B cell (primary cell): ENCODE data around the gene FMN2. TPM values are rescaled to one million over a fixed set of nuclear protein-coding genes. Genes with fewer than 3 reads are reported as not detected.

Source experiments
- ATAC-seq: fragments of 200-7000 bp; cut with Tn5 transposase; one replicate; pipeline ENCODE4 v1.10.0; 2021; ENCODE audit warnings: low read depth, mild to moderate bottlenecking, moderate number of reproducible peaks, moderate library complexity
- CTCF ChIA-PET: fragments of 350-600 bp; sonication (Branson Sonifier 250); formaldehyde crosslinking; loops from one replicate; lab custom pipeline; 2021; ENCODE audit warnings: antibody characterized with exemption, inconsistent platforms; lab: Charles Lee
- POLR2A ChIA-PET: fragments of 350-600 bp; sonication (Branson Sonifier 250); formaldehyde crosslinking; loops from one replicate; lab custom pipeline; 2021; ENCODE audit warnings: antibody characterized with exemption; lab: Charles Lee
- DNase-seq: peaks from one replicate; pipeline ENCODE4 v3.0.0; 2013
- H2AFZ ChIP-seq: 2 replicates; pipeline ENCODE4 v1.6.1; 2012; ENCODE audit warnings: mild to moderate bottlenecking, low read depth, low read length; ENCODE audit not compliant: insufficient read depth, poor library complexity, severe bottlenecking
- H3K27ac ChIP-seq, 2 donors: 1 replicate in 1 of 2; 2 replicates in 1 of 2; pipeline ENCODE4 v1.5.1; 2012 to 2013; ENCODE audit warnings: low read length in 2 of 2, mild to moderate bottlenecking in 2 of 2, moderate library complexity in 1 of 2
- H3K27me3 ChIP-seq, 4 experiments: fragments of 200-600 bp in 1 of 4; sonication (generic) in 1 of 4; replicated peaks in 1 of 4; 1 replicate in 2 of 4; 2 replicates in 2 of 4; pipeline versions ENCODE4 v1.6.1 to v1.7.0; 2013 to 2016; ENCODE audit warnings: low read length in 3 of 4, mild to moderate bottlenecking in 2 of 4, mixed read lengths in 1 of 4, moderate library complexity in 1 of 4; ENCODE audit not compliant: insufficient read depth in 4 of 4, control insufficient read depth in 3 of 4; ENCODE audit errors: control extremely low read depth in 1 of 4
- H3K36me3 ChIP-seq, 2 experiments: replicated peaks in 1 of 2; 1 replicate in 1 of 2; 2 replicates in 1 of 2; pipeline versions ENCODE4 v1.6.1 to v1.7.1; 2013; ENCODE audit warnings: low read length in 1 of 2; ENCODE audit not compliant: insufficient read depth in 2 of 2, control insufficient read depth in 1 of 2; ENCODE audit errors: control extremely low read depth in 1 of 2, extremely low read depth in 1 of 2
- H3K4me1 ChIP-seq, 2 donors: fragments of 200-600 bp in 1 of 2; sonication (generic) in 1 of 2; 1 replicate in 1 of 2; 2 replicates in 1 of 2; pipeline versions ENCODE4 v1.5.1 to v1.6.1; 2013 to 2017; ENCODE audit warnings: low read length in 2 of 2; ENCODE audit not compliant: control insufficient read depth in 2 of 2, insufficient read depth in 2 of 2
- H3K4me2 ChIP-seq: replicated peaks from 2 replicates; pipeline ENCODE3; 2012; ENCODE audit warnings: mild to moderate bottlenecking, low read depth, low read length; ENCODE audit not compliant: poor library complexity, severe bottlenecking
- H3K4me3 ChIP-seq, 5 experiments: fragments of 200-600 bp in 1 of 5; sonication (generic) in 1 of 5; 1 replicate in 3 of 5; 2 replicates in 2 of 5; pipeline versions ENCODE4 v1.5.1 to v1.7.0; 2011 to 2016; ENCODE audit warnings: low read length in 4 of 5, mild to moderate bottlenecking in 4 of 5, low read depth in 2 of 5, control low read depth in 1 of 5, moderate library complexity in 1 of 5; ENCODE audit not compliant: insufficient read depth in 1 of 5; ENCODE audit errors: control extremely low read depth in 1 of 5, extremely low read depth in 1 of 5
- H3K79me2 ChIP-seq: fragments of 200-600 bp; sonication (generic); one replicate; pipeline ENCODE4 v1.6.0; 2016; ENCODE audit warnings: low read length; ENCODE audit not compliant: control insufficient read depth, insufficient read depth
- H3K9ac ChIP-seq: fragments of 200-600 bp; sonication (generic); 2 replicates; pipeline ENCODE4 v1.6.1; 2017; ENCODE audit warnings: mild to moderate bottlenecking, low read length, moderate library complexity
- H3K9me3 ChIP-seq, 3 donors: one replicate each; pipeline versions ENCODE4 v1.6.1 to v1.7.1; 2013; ENCODE audit warnings: low read length in 2 of 3; ENCODE audit not compliant: control insufficient read depth in 2 of 3, insufficient read depth in 1 of 3; ENCODE audit errors: control extremely low read depth in 1 of 3
- H4K20me1 ChIP-seq: 2 replicates; pipeline ENCODE4 v1.6.0; 2012; ENCODE audit warnings: mild to moderate bottlenecking, low read length; ENCODE audit not compliant: insufficient read depth, control insufficient read depth, poor library complexity, severe bottlenecking
- H3K27ac Mint-ChIP-seq: one replicate; pipeline ENCODE4 v1.8.0; 2021; ENCODE audit warnings: mixed read lengths
- H3K27me3 Mint-ChIP-seq: one replicate; pipeline ENCODE4 v1.8.0; 2021; ENCODE audit warnings: mixed read lengths
- H3K4me1 Mint-ChIP-seq: one replicate; pipeline ENCODE4 v1.8.0; 2021; ENCODE audit warnings: mixed read lengths
- H3K4me3 Mint-ChIP-seq: one replicate; pipeline ENCODE4 v1.8.0; 2021; ENCODE audit warnings: mixed read lengths
- H3K9me3 Mint-ChIP-seq: one replicate; pipeline ENCODE4 v1.8.0; 2022; ENCODE audit warnings: mixed read lengths; ENCODE audit not compliant: insufficient read depth
- EZH2 ChIP-seq: IDR thresholded peaks from 2 replicates; pipeline ENCODE4 v1.6.1; 2012; ENCODE audit warnings: borderline replicate concordance, low read depth, mild to moderate bottlenecking, moderate library complexity, low read length; ENCODE audit not compliant: insufficient read depth, poor library complexity, severe bottlenecking
- WGBS: methylation state at CpG from one replicate; pipeline ENCODE4 v1.1.5; 2013; ENCODE audit warnings: missing lambda C conversion rate; ENCODE audit not compliant: insufficient coverage; 5-methylcytosine and 5-hydroxymethylcytosine counted together
- intact Hi-C: fragments of 100-400 bp; cut with micrococcal nuclease; formaldehyde crosslinking; loops from one replicate; pipeline ENCODE4 v1.10.0; 2022
- polyA plus RNA-seq: library from polyadenylated mRNA; depleted of rRNA; stranded (reverse); fragments of >200 nt; gene quantifications from 2 replicates; pipeline ENCODE4 v1.2.3, GENCODE V29; 2012
- total RNA-seq, 2 donors: library from RNA; stranded (reverse); fragments of 120-200 nt in 1 of 2; gene quantifications; 1 replicate in 1 of 2; 2 replicates in 1 of 2; pipeline versions ENCODE4 v1.2.3 to v1.2.4, GENCODE V29; 2013 to 2022
- TF ChIP-seq, protein P1 (sequence below): fragments of 200-600 bp; IDR thresholded peaks from one replicate; pipeline ENCODE4 v1.8.0; 2022; ENCODE audit warnings: antibody characterized with exemption, mild to moderate bottlenecking

FMN2 gene
- total and polyA plus RNA-seq, 2 donors (not counting 1 experiment from before 2014, with no cell fraction given), result not detected

DNA sequence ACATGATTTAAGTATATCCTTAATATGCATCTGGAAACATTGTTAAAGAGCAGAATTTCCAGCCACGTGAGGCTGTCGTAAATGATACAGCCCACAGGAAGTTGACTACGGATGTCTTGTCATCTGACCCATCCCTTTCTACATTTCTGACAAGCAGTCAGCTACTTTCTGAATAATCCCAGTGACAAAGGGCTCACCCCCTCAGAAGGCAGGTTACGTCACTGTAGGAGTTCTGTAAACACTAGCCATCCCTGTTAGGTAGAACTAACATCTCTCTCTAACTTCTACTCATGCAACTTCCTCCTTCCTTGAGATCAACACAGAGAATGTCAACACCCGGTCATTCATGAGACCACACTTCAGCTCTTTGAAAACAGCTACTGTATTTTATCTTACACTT lies 261.1 kb downstream of the FMN2 start:
- intact Hi-C loops, result no loop called here
- Mint-ChIP-seq H3K27ac (no peak overlapping the region), H3K4me1 (no peaks in the 10 kb centered on the region), H3K27me3 (no peaks in the 10 kb centered on the region), H3K9me3 (peaks cover 4% of the 10 kb centered on the region), H3K4me3 (no peak overlapping the region)
- no peak for DNase-seq
- 46% methylated on average over 5 of the region's 5 CpGs for WGBS
- H3K4me1 ChIP-seq, result no peaks in the 10 kb centered on the region
- no peak overlapping the region for H2AFZ ChIP-seq
- H3K9ac ChIP-seq, result no peak overlapping the region
- no peaks in the 10 kb centered on the region for H3K9me3 ChIP-seq
- no peaks in the 10 kb centered on the region for H3K36me3 ChIP-seq
- no peaks in the 10 kb centered on the region for H4K20me1 ChIP-seq
- no peak overlapping the region for H3K4me2 ChIP-seq
- no peak for TF ChIP-seq EZH2
- TF ChIP-seq, protein P1, sequence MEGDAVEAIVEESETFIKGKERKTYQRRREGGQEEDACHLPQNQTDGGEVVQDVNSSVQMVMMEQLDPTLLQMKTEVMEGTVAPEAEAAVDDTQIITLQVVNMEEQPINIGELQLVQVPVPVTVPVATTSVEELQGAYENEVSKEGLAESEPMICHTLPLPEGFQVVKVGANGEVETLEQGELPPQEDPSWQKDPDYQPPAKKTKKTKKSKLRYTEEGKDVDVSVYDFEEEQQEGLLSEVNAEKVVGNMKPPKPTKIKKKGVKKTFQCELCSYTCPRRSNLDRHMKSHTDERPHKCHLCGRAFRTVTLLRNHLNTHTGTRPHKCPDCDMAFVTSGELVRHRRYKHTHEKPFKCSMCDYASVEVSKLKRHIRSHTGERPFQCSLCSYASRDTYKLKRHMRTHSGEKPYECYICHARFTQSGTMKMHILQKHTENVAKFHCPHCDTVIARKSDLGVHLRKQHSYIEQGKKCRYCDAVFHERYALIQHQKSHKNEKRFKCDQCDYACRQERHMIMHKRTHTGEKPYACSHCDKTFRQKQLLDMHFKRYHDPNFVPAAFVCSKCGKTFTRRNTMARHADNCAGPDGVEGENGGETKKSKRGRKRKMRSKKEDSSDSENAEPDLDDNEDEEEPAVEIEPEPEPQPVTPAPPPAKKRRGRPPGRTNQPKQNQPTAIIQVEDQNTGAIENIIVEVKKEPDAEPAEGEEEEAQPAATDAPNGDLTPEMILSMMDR, result no peak
- POLR2A ChIA-PET, result no interaction called here
- no peaks in the 10 kb centered on the region for H3K27me3 ChIP-seq
- no peak for ATAC-seq
- no peak overlapping the region for H3K27ac ChIP-seq
- no peaks in the 10 kb centered on the region for H3K79me2 ChIP-seq
- CTCF ChIA-PET, result no interaction called here
- H3K4me3 ChIP-seq, result no peak overlapping the region

- ChIA-PET POLR2A (no interaction called here), CTCF (no interaction called here)
- H3K27ac Mint-ChIP-seq, result no peak overlapping the region
- Histone ChIP-seq H4K20me1 (no peaks in the 10 kb centered on the region), H3K9me3 (peaks cover 0 to 3% (median 0%) of the 10 kb centered on the region in 3 donors), H3K79me2 (no peaks in the 10 kb centered on the region), H2AFZ (no peak overlapping the region), H3K36me3 (no peaks in the 10 kb centered on the region), H3K4me2 (no peak overlapping the region), H3K4me1 (no peaks in the 10 kb centered on the region), H3K27me3 (no peaks in the 10 kb centered on the region), H3K27ac (no peak overlapping the region), H3K4me3 (no peak overlapping the region), H3K9ac (no peak overlapping the region)
- TF ChIP-seq EZH2, result no peak
- TF ChIP-seq, protein P1, result no peak
- WGBS, result no CpG with 5 or more reads among the region's 1 CpG
- ATAC-seq (no peak), DNase-seq (no peak)
- peaks cover 9% of the 10 kb centered on the region for H3K9me3 Mint-ChIP-seq
- H3K4me3 Mint-ChIP-seq, result no peak overlapping the region
- no peaks in the 10 kb centered on the region for H3K27me3 Mint-ChIP-seq
- intact Hi-C loops, result no loop called here
- no peaks in the 10 kb centered on the region for H3K4me1 Mint-ChIP-seq
Measured at GRCh38 chr1:240356568-240356967, 264.9 kb downstream of the FMN2 start.
